PC-3 (cell line): Measurements from ENCODE around the gene ARSB.

ENCODE experiments used
- EZH2 ChIP-seq: fragments of 300-600 bp; sonication (generic); IDR thresholded peaks from one replicate; pipeline ENCODE4 v1.6.1; 2017; ENCODE audit warnings: antibody characterized with exemption, mild to moderate bottlenecking, low read length; ENCODE audit not compliant: unreplicated experiment
- EZH2phosphoT487 ChIP-seq: fragments of 300-600 bp; sonication (generic); IDR thresholded peaks from 2 replicates; pipeline ENCODE4 v1.6.1; 2018; ENCODE audit warnings: mild to moderate bottlenecking, antibody characterized with exemption, low read length, borderline replicate concordance
- TF ChIP-seq, protein P1 (sequence below): fragments of 300-600 bp; sonication (generic); conservative IDR thresholded peaks from 2 replicates; pipeline ENCODE4 v1.5.1; 2017; ENCODE audit warnings: antibody characterized with exemption, low read depth, mild to moderate bottlenecking, low read length

DNA sequence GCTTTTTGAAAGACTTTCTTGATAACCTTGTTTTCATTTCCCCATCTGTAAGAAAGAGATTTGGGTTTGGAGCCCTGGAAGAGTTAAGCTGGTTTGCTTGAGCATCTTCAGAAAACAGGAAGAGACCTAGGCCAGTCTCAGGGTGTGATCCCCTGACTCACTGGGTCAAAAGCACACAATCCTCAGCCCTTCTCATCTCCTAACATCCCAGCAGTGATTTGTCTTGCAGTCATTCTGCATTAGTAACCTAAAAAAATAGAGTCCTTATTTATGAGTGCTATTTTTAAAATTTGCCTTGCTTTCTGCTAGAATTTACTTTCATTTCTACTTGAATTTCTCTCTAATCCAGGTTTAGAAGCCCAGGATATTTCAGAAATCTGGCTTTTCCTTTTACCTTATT is 16.4 kb upstream of the ARSB start:
- TF ChIP-seq, protein P1, sequence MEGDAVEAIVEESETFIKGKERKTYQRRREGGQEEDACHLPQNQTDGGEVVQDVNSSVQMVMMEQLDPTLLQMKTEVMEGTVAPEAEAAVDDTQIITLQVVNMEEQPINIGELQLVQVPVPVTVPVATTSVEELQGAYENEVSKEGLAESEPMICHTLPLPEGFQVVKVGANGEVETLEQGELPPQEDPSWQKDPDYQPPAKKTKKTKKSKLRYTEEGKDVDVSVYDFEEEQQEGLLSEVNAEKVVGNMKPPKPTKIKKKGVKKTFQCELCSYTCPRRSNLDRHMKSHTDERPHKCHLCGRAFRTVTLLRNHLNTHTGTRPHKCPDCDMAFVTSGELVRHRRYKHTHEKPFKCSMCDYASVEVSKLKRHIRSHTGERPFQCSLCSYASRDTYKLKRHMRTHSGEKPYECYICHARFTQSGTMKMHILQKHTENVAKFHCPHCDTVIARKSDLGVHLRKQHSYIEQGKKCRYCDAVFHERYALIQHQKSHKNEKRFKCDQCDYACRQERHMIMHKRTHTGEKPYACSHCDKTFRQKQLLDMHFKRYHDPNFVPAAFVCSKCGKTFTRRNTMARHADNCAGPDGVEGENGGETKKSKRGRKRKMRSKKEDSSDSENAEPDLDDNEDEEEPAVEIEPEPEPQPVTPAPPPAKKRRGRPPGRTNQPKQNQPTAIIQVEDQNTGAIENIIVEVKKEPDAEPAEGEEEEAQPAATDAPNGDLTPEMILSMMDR: no peak
- TF ChIP-seq EZH2phosphoT487 (no peak), EZH2 (no peak)
